ENCODE measurements around the gene EMD.
"Not testable (repeated sequence)": the region's sequence is repeated elsewhere in the genome, so short reads cannot be mapped to it uniquely, and the experiment has no call there.

EMD gene

GRCh38 chrX:154378799-154379568, at the start of gene EMD:
Gene EMD (plus strand): TSS chrX:154379295. CDS start chrX:154379485, 190 bp downstream.
- peak; percentile 95 for DNase-seq

GRCh38 chrX:154332561-154332960, 46.5 kb upstream of the EMD start:
- no peak for DNase-seq

- no peak for DNase-seq
Measured at GRCh38 chrX:154333116-154333515, 46.0 kb upstream of the EMD start.

GRCh38 chrX:154333837-154334271, 45.2 kb upstream of the EMD start:
- no peak for DNase-seq

- peak; percentile 57 for DNase-seq
Measured at GRCh38 chrX:154334496-154334895, 44.6 kb upstream of the EMD start.

- peak; percentile 2 for DNase-seq
Measured at GRCh38 chrX:154341399-154342298, 37.4 kb upstream of the EMD start.

GRCh38 chrX:154343063-154343462, 36.0 kb upstream of the EMD start:
- DNase-seq = not testable (repeated sequence)

GRCh38 chrX:154343620-154344019, 35.5 kb upstream of the EMD start:
- not testable (repeated sequence) for DNase-seq

- peak; percentile 7 for DNase-seq
Measured at GRCh38 chrX:154348114-154348531, 31.0 kb upstream of the EMD start.

- peak; percentile 1 for DNase-seq
Measured at GRCh38 chrX:154348646-154349358, 30.3 kb upstream of the EMD start.

GRCh38 chrX:154349359-154349935, 29.6 kb upstream of the EMD start:
- peak; percentile 2 for DNase-seq

GRCh38 chrX:154349979-154350378, 29.1 kb upstream of the EMD start:
- DNase-seq = peak; percentile 0

GRCh38 chrX:154350429-154351182, 28.5 kb upstream of the EMD start:
- no peak for DNase-seq

- DNase-seq = no peak
Measured at GRCh38 chrX:154351183-154352011, 27.7 kb upstream of the EMD start.

GRCh38 chrX:154352012-154352401, 27.1 kb upstream of the EMD start:
- DNase-seq = no peak

- DNase-seq = no peak
Measured at GRCh38 chrX:154352466-154352865, 26.6 kb upstream of the EMD start.

- DNase-seq = no peak
Measured at GRCh38 chrX:154353172-154353843, 25.8 kb upstream of the EMD start.

GRCh38 chrX:154354013-154354412, 25.1 kb upstream of the EMD start:
- DNase-seq = no peak

- no peak for DNase-seq
Measured at GRCh38 chrX:154354516-154354915, 24.6 kb upstream of the EMD start.

GRCh38 chrX:154355094-154355775, 23.9 kb upstream of the EMD start:
- no peak for DNase-seq

Data from stimulated activated CD4-positive, alpha-beta T cell treated with anti-CD3 and anti-CD28 coated beads, Interleukin-15, amount 100 ng/mL, for 24 hours (primary cell).